Measurements from ENCODE around the gene CCDC14. TPM values are rescaled to one million over a fixed set of nuclear protein-coding genes. Genes with fewer than 3 reads are reported as not detected.

Gene CCDC14
- total RNA-seq, 1 experiment from 2014 or later = 62.5 TPM

GRCh38 chr3:123876858-123877257 is 84.2 kb downstream of the CCDC14 start:
- H3K4ac ChIP-seq (ENCODE audit: low read depth, low read length) = no peak overlapping the region
- H3K27me3 ChIP-seq (ENCODE audit: insufficient read depth, low read length) = no peaks in the 10 kb centered on the region
- no peak overlapping the region for H4K8ac ChIP-seq (replicated peaks; ENCODE audit: insufficient read length, low read depth, low read length)
- H4K91ac ChIP-seq (ENCODE audit: insufficient read length, low read depth, low read length) = no peak overlapping the region
- peaks cover 0 to 3% (median 2%) of the 10 kb centered on the region in 3 experiments; a peak in 1 of 7 replicates for H3K36me3 Mint-ChIP-seq (ENCODE audit: insufficient read depth in 1 of 3, low read depth in 3 of 3)
- H3K27ac ChIP-seq (ENCODE audit: insufficient read length, low read depth, low read length) = no peak overlapping the region
- TF ChIP-seq CTCF (conservative IDR thresholded peaks at IDR 0.05) = peak; percentile 68
- H3K4me3 Mint-ChIP-seq = no peak overlapping the region
- H2BK5ac ChIP-seq (ENCODE audit: insufficient read length, low read length) = no peak overlapping the region
- H2BK120ac ChIP-seq (ENCODE audit: low read depth, low read length, poor library complexity, severe bottlenecking) = no peak overlapping the region
- H3K23me2 ChIP-seq (ENCODE audit: insufficient read length, low read depth, low read length, poor library complexity, severe bottlenecking) = no peaks in the 10 kb centered on the region
- no peaks in the 10 kb centered on the region for H3K9me3 Mint-ChIP-seq
- DNase-seq = no peak
- no peaks in the 10 kb centered on the region for H3K9me3 ChIP-seq (ENCODE audit: control insufficient read depth, low read depth, low read length)
- no peak overlapping the region for H4K5ac ChIP-seq (ENCODE audit: insufficient read length, low read depth, low read length)
- H2BK15ac ChIP-seq (ENCODE audit: low read depth, low read length) = no peak overlapping the region
- no peaks in the 10 kb centered on the region for H3K4me1 ChIP-seq (ENCODE audit: insufficient read depth, low read length)
- H3K56ac ChIP-seq (ENCODE audit: insufficient read length, low read depth, low read length) = no peak overlapping the region
- no peak overlapping the region for H2BK20ac ChIP-seq (ENCODE audit: low read depth, low read length, poor library complexity, severe bottlenecking)
- no peak overlapping the region for H2BK12ac ChIP-seq (ENCODE audit: insufficient read length, low read depth, low read length)
- no peaks in the 10 kb centered on the region for H3K79me1 ChIP-seq (ENCODE audit: insufficient read depth, low read depth, low read length, poor library complexity, severe bottlenecking)
- no peak overlapping the region for H3K23ac ChIP-seq (ENCODE audit: insufficient read length, low read depth, low read length)
- H3K18ac ChIP-seq (ENCODE audit: insufficient read length, low read depth, low read length) = no peak overlapping the region
- no peak overlapping the region for H3K14ac ChIP-seq (ENCODE audit: insufficient read depth, low read length)
- no peaks in the 10 kb centered on the region for H4K20me1 ChIP-seq (ENCODE audit: control insufficient read depth, insufficient read depth, insufficient read length)
- H3K27me3 Mint-ChIP-seq (ENCODE audit: low read depth) = no peaks in the 10 kb centered on the region
- peaks cover 12 to 17% of the 10 kb centered on the region in 2 experiments for H3K4me1 Mint-ChIP-seq
- no peak overlapping the region for H2AK5ac ChIP-seq (ENCODE audit: insufficient read length, low read length)
- H2AFZ ChIP-seq (ENCODE audit: low read length) = no peak overlapping the region
- no peak overlapping the region for H3T11ph ChIP-seq (ENCODE audit: low read length)
- no peak overlapping the region for H3K4me2 ChIP-seq (ENCODE audit: insufficient read depth, insufficient read length, low read length)
- H3K27ac Mint-ChIP-seq = 0 out of 7 replicates have a peak overlapping the region, but pooled peaks of 2 of the 3 experiments have one; percentile 1 to 13
- no peaks in the 10 kb centered on the region for H3K79me2 ChIP-seq (ENCODE audit: insufficient read depth, low read length)
- H3K9ac ChIP-seq (ENCODE audit: extremely low read depth, insufficient read length, low read length) = no peak overlapping the region

Data from H9 (cell line).